ENCODE measurements around the gene PARP14. TPM values are rescaled to one million over a fixed set of nuclear protein-coding genes. Genes with fewer than 3 reads are reported as not detected.

PARP14 gene
- total RNA-seq, 1 experiment from 2014 or later: 17.4 TPM

- Histone ChIP-seq H2BK5ac (ENCODE audit: insufficient read length, low read length) (no peak overlapping the region), H4K5ac (ENCODE audit: insufficient read length, low read depth, low read length) (no peak overlapping the region), H3K9ac (ENCODE audit: extremely low read depth, insufficient read length, low read length) (no peak overlapping the region), H4K8ac (replicated peaks; ENCODE audit: insufficient read length, low read depth, low read length) (no peak overlapping the region), H3K79me1 (ENCODE audit: insufficient read depth, low read depth, low read length, poor library complexity, severe bottlenecking) (no peaks in the 10 kb centered on the region), H3K9me3 (ENCODE audit: control insufficient read depth, low read depth, low read length) (no peaks in the 10 kb centered on the region), H4K20me1 (ENCODE audit: control insufficient read depth, insufficient read depth, insufficient read length) (no peaks in the 10 kb centered on the region), H3K4ac (ENCODE audit: low read depth, low read length) (no peak overlapping the region), H3K4me2 (ENCODE audit: insufficient read depth, insufficient read length, low read length) (no peak overlapping the region), H3K18ac (ENCODE audit: insufficient read length, low read depth, low read length) (no peak overlapping the region), H3T11ph (ENCODE audit: low read length) (no peak overlapping the region), H2AK5ac (ENCODE audit: insufficient read length, low read length) (no peak overlapping the region), H3K4me1 (ENCODE audit: insufficient read depth, low read length) (no peaks in the 10 kb centered on the region), H2BK12ac (ENCODE audit: insufficient read length, low read depth, low read length) (no peak overlapping the region), H2AFZ (ENCODE audit: low read length) (no peak overlapping the region), H3K23ac (ENCODE audit: insufficient read length, low read depth, low read length) (no peak overlapping the region), H3K27ac (ENCODE audit: insufficient read length, low read depth, low read length) (no peak overlapping the region), H3K27me3 (ENCODE audit: insufficient read depth, low read length) (no peaks in the 10 kb centered on the region), H3K14ac (ENCODE audit: insufficient read depth, low read length) (no peak overlapping the region), H2BK15ac (ENCODE audit: low read depth, low read length) (no peak overlapping the region), H2BK120ac (ENCODE audit: low read depth, low read length, poor library complexity, severe bottlenecking) (no peak overlapping the region), H4K91ac (ENCODE audit: insufficient read length, low read depth, low read length) (no peak overlapping the region), H2BK20ac (ENCODE audit: low read depth, low read length, poor library complexity, severe bottlenecking) (no peak overlapping the region), H3K56ac (ENCODE audit: insufficient read length, low read depth, low read length) (no peak overlapping the region), H3K23me2 (ENCODE audit: insufficient read length, low read depth, low read length, poor library complexity, severe bottlenecking) (no peaks in the 10 kb centered on the region), H3K79me2 (ENCODE audit: insufficient read depth, low read length) (no peaks in the 10 kb centered on the region)
- no peaks in the 10 kb centered on the region for H3K27me3 Mint-ChIP-seq (ENCODE audit: low read depth)
- H3K9me3 Mint-ChIP-seq: no peaks in the 10 kb centered on the region
- TF ChIP-seq CTCF (conservative IDR thresholded peaks at IDR 0.05): no peak
- no peak for DNase-seq
- H3K4me3 Mint-ChIP-seq: no peak overlapping the region
- WGBS (ENCODE audit: extremely low coverage, insufficient read length, low lambda C conversion rate): no CpG with 5 or more reads among the region's 5 CpGs
- no peak overlapping the region for H3K27ac Mint-ChIP-seq
- H3K4me1 Mint-ChIP-seq: peaks cover 0 to 5% of the 10 kb centered on the region in 2 experiments; a peak in 2 of 4 replicates
- H3K36me3 Mint-ChIP-seq (ENCODE audit: insufficient read depth in 1 of 3, low read depth in 3 of 3): peaks cover 0 to 6% (median 0%) of the 10 kb centered on the region in 3 experiments; a peak in 2 of 7 replicates
These were observed 90.0 kb downstream of the PARP14 start for GRCh38 chr3:122770521-122771202.
